ENCODE results near the gene BAG5.
"Not testable (repeated sequence)": the region's sequence is repeated elsewhere in the genome, so short reads cannot be mapped to it uniquely, and the experiment has no call there.

The BAG5 gene, protein sequence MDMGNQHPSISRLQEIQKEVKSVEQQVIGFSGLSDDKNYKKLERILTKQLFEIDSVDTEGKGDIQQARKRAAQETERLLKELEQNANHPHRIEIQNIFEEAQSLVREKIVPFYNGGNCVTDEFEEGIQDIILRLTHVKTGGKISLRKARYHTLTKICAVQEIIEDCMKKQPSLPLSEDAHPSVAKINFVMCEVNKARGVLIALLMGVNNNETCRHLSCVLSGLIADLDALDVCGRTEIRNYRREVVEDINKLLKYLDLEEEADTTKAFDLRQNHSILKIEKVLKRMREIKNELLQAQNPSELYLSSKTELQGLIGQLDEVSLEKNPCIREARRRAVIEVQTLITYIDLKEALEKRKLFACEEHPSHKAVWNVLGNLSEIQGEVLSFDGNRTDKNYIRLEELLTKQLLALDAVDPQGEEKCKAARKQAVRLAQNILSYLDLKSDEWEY

GRCh38 chr14:103562429-103563225, at the start of gene BAG5, which contains the start of gene COA8:
Gene BAG5 (minus strand): TSS chr14:103562657. CDS start chr14:103561164, 1,493 bp downstream.
Gene COA8 (plus strand): TSS chr14:103562960. CDS start chr14:103563002, 42 bp downstream.
- peak; percentile 92 for DNase-seq

DNA sequence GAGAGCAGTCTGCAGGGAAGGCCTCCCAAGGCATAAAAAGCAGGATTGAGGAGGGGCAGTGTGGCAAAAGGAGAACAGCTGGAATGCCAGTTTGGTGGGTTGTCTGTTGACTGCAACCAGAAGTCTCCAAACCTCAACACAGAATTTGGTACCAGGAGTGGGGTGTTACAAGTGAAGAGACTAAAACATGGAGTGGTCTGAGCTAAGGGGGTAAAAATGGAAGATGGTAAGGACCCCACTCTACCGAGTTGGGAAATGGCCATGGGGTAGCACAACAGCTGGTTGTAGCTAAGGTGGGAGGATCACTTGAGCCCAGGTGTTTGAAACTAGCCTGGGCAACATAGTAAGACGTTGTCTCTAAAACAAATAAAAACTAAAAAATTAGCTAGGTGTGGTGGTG, 48.8 kb upstream of the BAG5 start:
- DNase-seq: no peak

DNA sequence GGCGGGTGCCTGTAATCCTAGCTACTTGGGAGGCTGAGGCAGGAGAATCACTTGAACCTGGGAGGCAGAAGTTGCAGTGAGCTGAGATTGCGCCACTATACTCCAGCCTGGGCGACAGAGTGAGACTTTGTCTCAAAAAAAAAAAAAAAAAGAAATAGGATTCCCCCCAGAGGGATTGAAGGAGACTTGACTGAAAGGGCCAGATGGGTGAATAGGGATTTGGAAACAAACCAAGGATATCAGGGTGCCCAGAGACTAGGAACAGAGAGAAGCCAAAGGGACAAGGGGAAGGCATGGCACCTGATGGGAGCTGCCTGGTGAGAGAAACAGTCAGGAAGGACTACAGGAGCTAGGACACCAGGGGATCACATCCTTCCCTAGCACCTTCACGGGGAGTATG, 46.6 kb upstream of the BAG5 start:
- DNase-seq: not testable (repeated sequence)

DNA sequence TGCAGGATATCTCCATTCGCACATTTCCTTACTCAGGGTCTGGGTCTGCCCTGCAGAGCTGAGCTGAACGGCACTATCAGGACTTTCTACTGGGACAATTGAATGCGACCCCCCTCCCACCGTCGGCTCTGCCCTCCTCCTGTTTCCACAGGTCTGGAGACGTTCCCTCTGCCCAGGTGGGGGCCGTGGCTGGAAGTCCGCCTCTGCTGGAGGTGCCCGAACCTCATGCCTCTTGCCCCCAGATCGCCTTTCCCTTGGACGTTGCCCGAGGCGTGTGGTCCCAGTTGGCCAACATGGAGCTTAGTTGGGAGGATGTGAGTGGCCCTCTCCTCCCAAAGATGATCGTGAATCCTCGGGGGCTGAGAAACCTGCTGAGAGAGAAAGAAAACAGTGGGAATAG, 45.4 kb upstream of the BAG5 start:
- DNase-seq: no peak

- peak; percentile 93 for DNase-seq
These were observed 44.7 kb upstream of the BAG5 start for GRCh38 chr14:103606963-103607668.

GRCh38 chr14:103604620-103605019, 42.2 kb upstream of the BAG5 start:
- DNase-seq: no peak

DNA sequence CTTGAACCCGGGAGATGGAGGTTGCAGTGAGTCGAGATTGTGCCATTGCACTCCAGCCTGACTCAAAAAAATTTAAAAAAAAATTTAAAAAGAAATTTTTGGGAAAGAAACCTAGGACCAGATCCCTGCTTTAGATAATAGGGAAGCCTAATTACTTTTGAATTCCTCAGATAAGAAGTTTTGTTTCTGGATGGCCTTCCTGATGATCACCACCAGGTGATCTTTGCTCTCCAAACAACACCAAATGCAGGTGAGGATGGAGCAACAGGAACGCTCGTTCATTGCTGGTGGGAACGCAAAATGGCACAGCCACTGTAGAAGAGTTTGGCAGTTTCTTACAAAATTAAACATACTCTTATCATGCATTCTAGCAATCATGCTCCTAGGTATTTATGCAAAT, 38.0 kb upstream of the BAG5 start:
- DNase-seq: no peak

- DNase-seq: peak; percentile 46
These were observed 35.3 kb upstream of the BAG5 start for GRCh38 chr14:103597623-103598377.

GRCh38 chr14:103594265-103594664, 31.8 kb upstream of the BAG5 start:
- no peak for DNase-seq

GRCh38 chr14:103593577-103593976, 31.1 kb upstream of the BAG5 start:
- no peak for DNase-seq

- DNase-seq: no peak
These were observed 22.0 kb upstream of the BAG5 start for GRCh38 chr14:103584326-103584915.

- DNase-seq: no peak
These were observed 19.7 kb upstream of the BAG5 start for GRCh38 chr14:103581954-103582703.

DNA sequence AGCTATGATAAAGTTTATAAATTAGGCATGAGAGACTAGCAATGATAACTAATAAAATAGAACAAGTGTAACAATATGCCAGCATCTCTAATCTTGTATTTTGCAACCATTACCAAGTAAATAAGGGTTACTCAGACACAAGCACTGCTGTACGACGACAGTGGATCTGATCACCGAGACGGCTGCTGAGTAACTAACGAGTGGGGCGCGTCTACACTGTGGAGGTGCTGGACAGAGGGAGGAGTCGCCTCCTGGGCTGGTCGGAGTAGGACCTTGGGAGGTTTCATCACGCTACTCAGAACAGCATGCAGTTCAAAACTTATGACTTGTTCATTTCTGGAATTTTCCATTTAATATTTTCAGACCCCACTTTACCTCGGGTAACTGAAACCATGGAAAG, 18.7 kb upstream of the BAG5 start:
- no peak for DNase-seq

DNA sequence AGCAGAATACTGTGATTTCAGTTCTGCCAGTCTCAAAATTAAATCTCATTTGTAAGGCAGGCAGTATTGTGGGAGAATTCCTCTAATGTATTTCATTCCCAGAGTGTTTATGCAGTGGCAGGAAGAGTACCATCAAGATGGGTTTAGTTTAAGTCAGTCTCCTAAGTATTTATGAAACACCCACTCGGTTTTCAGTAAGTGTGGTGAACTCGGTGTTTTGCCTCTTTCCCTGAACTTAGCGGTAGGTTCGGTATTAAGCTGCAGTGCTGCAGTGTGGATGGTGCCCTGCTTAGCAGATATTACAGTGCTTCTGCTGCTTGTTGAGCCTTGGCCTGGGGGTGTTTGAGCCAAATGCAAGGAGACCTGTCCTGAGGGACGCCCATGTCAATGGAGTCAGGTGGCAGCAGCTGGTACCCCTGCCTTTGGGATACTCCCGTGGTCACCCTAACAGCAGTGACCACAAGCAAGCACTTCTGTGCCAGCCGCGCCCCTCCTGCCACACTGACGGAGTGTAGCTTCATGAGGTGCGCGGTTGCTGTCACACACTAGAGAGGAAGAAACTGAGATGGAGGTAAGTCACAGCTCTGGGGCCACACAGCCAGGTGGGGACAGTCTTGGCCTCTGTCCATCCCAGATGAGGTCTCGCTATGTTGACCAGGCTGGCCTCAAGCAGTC, 16.1 kb upstream of the BAG5 start:
- DNase-seq: no peak

DNA sequence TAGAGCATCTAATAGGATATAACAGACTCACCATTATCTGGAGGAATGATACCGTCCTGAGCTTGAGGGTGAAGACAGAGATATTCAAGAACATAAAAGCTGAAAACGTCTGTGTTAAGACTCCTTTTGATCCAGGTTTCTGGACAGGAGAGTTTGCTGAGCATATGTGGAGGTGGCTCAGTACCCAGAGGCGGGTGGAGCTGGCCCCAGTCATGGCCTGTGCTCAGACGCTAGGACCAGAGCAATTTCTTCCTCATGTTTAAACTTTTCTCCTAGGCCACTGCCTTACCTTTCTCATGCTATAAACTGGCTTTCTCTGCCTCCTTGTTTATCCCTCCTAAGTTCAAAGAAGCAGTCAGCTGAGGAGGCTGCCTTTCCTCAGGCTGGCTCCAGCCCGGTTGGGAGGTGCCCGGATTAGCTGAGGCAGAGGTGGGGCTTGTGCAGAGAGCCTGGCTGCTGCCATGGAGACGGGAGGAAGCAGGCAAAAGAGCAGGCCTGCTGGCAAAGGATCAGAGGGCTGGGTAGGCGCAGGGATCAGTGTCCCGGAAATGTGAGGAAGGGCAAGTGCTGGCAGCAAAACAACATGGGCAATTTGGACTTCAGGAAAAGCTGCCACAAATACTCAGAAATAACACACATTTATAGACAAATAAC, 14.0 kb upstream of the BAG5 start:
- peak; percentile 91 for DNase-seq

DNA sequence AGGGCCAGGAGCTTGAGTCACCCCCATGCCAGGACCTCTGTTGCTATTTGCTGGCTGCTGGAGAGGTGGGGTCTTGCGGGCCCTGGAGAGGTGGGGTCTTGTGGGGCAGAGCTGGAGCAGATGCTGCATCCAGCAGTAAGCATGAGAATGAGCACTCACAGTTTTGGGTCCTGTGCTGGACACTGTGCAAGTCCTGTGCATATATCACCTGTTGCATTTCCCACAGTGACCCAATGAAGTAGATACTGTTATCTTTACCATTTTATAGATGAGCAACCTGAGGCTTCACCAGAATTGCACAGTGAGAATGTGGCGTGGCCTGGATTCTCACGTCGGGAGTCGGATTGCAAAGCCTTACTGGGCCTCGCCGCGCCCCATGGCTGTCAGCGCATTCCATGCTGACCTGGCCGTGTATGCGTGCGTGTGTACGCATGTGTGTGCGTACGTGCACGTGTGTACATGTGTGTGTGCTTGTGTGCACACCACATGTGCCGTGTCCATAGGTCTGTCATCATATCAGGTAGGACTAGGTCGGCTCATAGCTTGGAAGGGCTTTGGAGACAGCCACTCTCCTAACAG, 12.3 kb upstream of the BAG5 start:
- DNase-seq: no peak

- no peak for DNase-seq
These were observed 11.6 kb upstream of the BAG5 start for GRCh38 chr14:103574104-103574503.

- DNase-seq: no peak
These were observed 7.0 kb upstream of the BAG5 start for GRCh38 chr14:103569408-103569807.

DNA sequence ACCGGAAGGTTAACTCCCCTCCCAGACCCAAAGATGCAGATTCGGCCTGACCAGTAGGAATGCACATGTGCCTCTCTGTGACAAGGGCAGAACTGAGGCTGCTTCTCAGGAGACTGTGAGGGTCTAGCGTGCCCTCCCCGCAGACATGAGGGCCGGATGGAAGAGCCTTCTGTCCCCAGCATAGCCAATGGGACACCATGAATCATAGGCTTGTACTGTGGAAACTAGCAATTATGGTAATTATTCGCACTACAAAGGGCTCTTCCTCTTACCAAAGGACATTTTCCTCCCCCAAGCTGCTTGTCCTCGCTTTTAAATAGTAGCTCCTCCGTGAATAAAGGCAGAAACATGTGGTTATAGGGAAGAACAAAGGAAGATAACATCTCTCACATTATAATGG, 6.5 kb upstream of the BAG5 start:
- DNase-seq: peak; percentile 47

Measured in left hindlimb (tissue), 1 donor.